Measurements from ENCODE around the gene SUSD2. TPM values are rescaled to one million over a fixed set of nuclear protein-coding genes. Genes with fewer than 3 reads are reported as not detected.

SUSD2 gene
- total and polyA plus RNA-seq, 2 of the 8 experiments (the other 6 are each of a cell fraction or from before 2014, with no cell fraction given), result 2.0 to 4.8 TPM

- H4K91ac ChIP-seq (replicated peaks; ENCODE audit: insufficient read length, low read length), result no peak overlapping the region
- no peaks in the 10 kb centered on the region for H3K9me3 ChIP-seq (ENCODE audit: insufficient read depth in 2 of 2, low read depth in 1 of 2, low read length in 1 of 2)
- no peak overlapping the region for H3K18ac ChIP-seq (ENCODE audit: extremely low read depth, low read length)
- peaks cover 0 to 5% (median 4%) of the 10 kb centered on the region in 4 experiments; a peak in 3 of 7 replicates for H3K4me1 ChIP-seq (replicated peaks in 1 of 4; ENCODE audit: control insufficient read depth in 3 of 4, insufficient read depth in 4 of 4, low read length in 3 of 4)
- no peak overlapping the region for H2AK5ac ChIP-seq (ENCODE audit: low read depth, low read length)
- H3K36me3 ChIP-seq (ENCODE audit: control insufficient read depth in 2 of 4, insufficient read depth in 4 of 4, low read length in 3 of 4), result no peaks in the 10 kb centered on the region
- no peak overlapping the region for H2BK15ac ChIP-seq (ENCODE audit: low read length)
- no peaks in the 10 kb centered on the region for H4K20me1 ChIP-seq (replicated peaks in 1 of 2; ENCODE audit: control insufficient read depth in 1 of 2, insufficient read depth in 2 of 2, low read length in 2 of 2)
- no peak overlapping the region for H3K27ac ChIP-seq (ENCODE audit: low read depth, low read length)
- H3K79me2 ChIP-seq (ENCODE audit: control insufficient read depth in 1 of 2, insufficient read depth in 2 of 2, low read length in 2 of 2), result no peaks in the 10 kb centered on the region
- no peak overlapping the region for H3K4ac ChIP-seq (replicated peaks; ENCODE audit: insufficient read length, low read depth, low read length)
- H2BK120ac ChIP-seq (replicated peaks; ENCODE audit: low read depth, low read length), result no peak overlapping the region
- FAIRE-seq (no peak), DNase-seq (ENCODE audit: low read depth in 1 of 2, low spot score in 2 of 2) (no peak)
- no peak overlapping the region for H2AFZ ChIP-seq (ENCODE audit: low read length)
- H3K79me1 ChIP-seq (ENCODE audit: low read depth, low read length), result no peaks in the 10 kb centered on the region
- no peak overlapping the region for H3K56ac ChIP-seq (replicated peaks; ENCODE audit: insufficient read length, low read depth, low read length)
- ChIA-PET CTCF (ENCODE audit: partially characterized antibody) (interaction anchor here (0.9 to 5.7 kb wide), 5 partner anchors 8 to 57 kb away, joined by 3 to 56 read pairs (median 8); no protein-coding TSS in a partner anchor), POLR2A (ENCODE audit: partially characterized antibody) (no interaction called here)
- H3K23me2 ChIP-seq (ENCODE audit: low read depth, low read length), result no peaks in the 10 kb centered on the region
- no peak overlapping the region for H3K14ac ChIP-seq (ENCODE audit: insufficient read length)
- no peaks in the 10 kb centered on the region; a peak in 2 of 7 replicates for H3K27me3 ChIP-seq (replicated peaks in 1 of 4; ENCODE audit: control insufficient read depth in 3 of 4, extremely low read depth in 1 of 4, insufficient read depth in 3 of 4, low read length in 3 of 4)
- no peak overlapping the region for H4K5ac ChIP-seq (ENCODE audit: insufficient read length, low read depth, low read length)
- 0 out of 2 replicates have a peak overlapping the region, but pooled peaks have one; percentile 5 for H4K8ac ChIP-seq (ENCODE audit: extremely low read depth, insufficient read depth, low read length)
- no peak overlapping the region for H2BK5ac ChIP-seq (ENCODE audit: low read depth, low read length)
- H3K4me3 ChIP-seq (ENCODE audit: extremely low read depth in 1 of 4, insufficient read depth in 2 of 4, low read depth in 3 of 4, low read length in 4 of 4), result no peak overlapping the region
- no peak overlapping the region for H2BK12ac ChIP-seq (ENCODE audit: low read depth, low read length)
- WGBS, 2 experiments (ENCODE audit: extremely low coverage in 1 of 2, insufficient coverage in 1 of 2, insufficient read length in 1 of 2, insufficient replicate concordance in 2 of 2, low coverage in 1 of 2, low lambda C conversion rate in 2 of 2, missing lambda C conversion rate in 1 of 2), result 93% methylated on average over 13 of the region's 14 CpGs; no CpG with 5 or more reads in 1 of the 2 experiments
- H3K23ac ChIP-seq (ENCODE audit: insufficient read length), result no peak overlapping the region
- H3K4me2 ChIP-seq (ENCODE audit: insufficient read depth in 1 of 2, low read depth in 2 of 2, low read length in 2 of 2), result no peak overlapping the region
- H3K9ac ChIP-seq (replicated peaks in 1 of 4; ENCODE audit: extremely low read depth in 1 of 4, low read depth in 3 of 4, low read length in 3 of 4), result no peak overlapping the region
- H2BK20ac ChIP-seq (ENCODE audit: low read length), result no peak overlapping the region
- no peak for TF ChIP-seq ATF2 (IDR thresholded peaks at IDR 0.05; ENCODE audit: low read length)
- TF ChIP-seq BRCA1 (IDR thresholded peaks at IDR 0.05; ENCODE audit: low read depth, low read length), result no peak
- no peak for TF ChIP-seq MAFK (IDR thresholded peaks at IDR 0.05; ENCODE audit: low read depth, low read length)
- no peak for TF ChIP-seq KDM5A (IDR thresholded peaks at IDR 0.05; ENCODE audit: low read length)
- TF ChIP-seq EP300 (IDR thresholded peaks at IDR 0.05; ENCODE audit: borderline replicate concordance in 1 of 2, low read depth in 2 of 2, low read length in 2 of 2), result no peak
- no peak for TF ChIP-seq SAP30 (IDR thresholded peaks at IDR 0.05; ENCODE audit: insufficient read depth, insufficient replicate concordance, low read length)
- no peak for TF ChIP-seq NANOG (IDR thresholded peaks at IDR 0.05; ENCODE audit: insufficient read depth, low read depth, low read length, poor library complexity, severe bottlenecking)
- TF ChIP-seq TBP (IDR thresholded peaks at IDR 0.05; ENCODE audit: low read depth, low read length), result no peak
- TF ChIP-seq HDAC6 (IDR thresholded peaks at IDR 0.05; ENCODE audit: low read depth, low read length), result no peak
- no peak for TF ChIP-seq CHD2 (IDR thresholded peaks at IDR 0.05; ENCODE audit: low read length)
- no peak for TF ChIP-seq SRF (IDR thresholded peaks at IDR 0.05; ENCODE audit: low read depth, low read length)
- TF ChIP-seq CHD1 (IDR thresholded peaks at IDR 0.05; ENCODE audit: low read depth, low read length), result no peak
Measured at GRCh38 chr22:24233816-24234215, 52.5 kb downstream of the SUSD2 start.
